ENCODE data around the gene SOS1.
"Not testable (repeated sequence)": the region's sequence is repeated elsewhere in the genome, so short reads cannot be mapped to it uniquely, and the experiment has no call there.

SOS1 gene

GRCh38 chr2:39144416-39144815 is 23.6 kb upstream of the SOS1 start:
- no peak for TF ChIP-seq CTCF (IDR thresholded peaks at IDR 0.05; ENCODE audit: control insufficient read depth, extremely low read depth, insufficient read depth)
- no peak for DNase-seq (ENCODE audit: low read depth)
- no peak overlapping the region for H3K4me3 ChIP-seq (ENCODE audit: low read depth, low read length)

- DNase-seq (ENCODE audit: low read depth) = no peak
- no peak for TF ChIP-seq CTCF (IDR thresholded peaks at IDR 0.05; ENCODE audit: control insufficient read depth, extremely low read depth, insufficient read depth)
- no peak overlapping the region for H3K4me3 ChIP-seq (ENCODE audit: low read depth, low read length)
Observed at GRCh38 chr2:39142904-39143605, 22.2 kb upstream of the SOS1 start.

- H3K4me3 ChIP-seq (ENCODE audit: low read depth, low read length) = no peak overlapping the region
- no peak for DNase-seq (ENCODE audit: low read depth)
- TF ChIP-seq CTCF (IDR thresholded peaks at IDR 0.05; ENCODE audit: control insufficient read depth, extremely low read depth, insufficient read depth) = no peak
Observed at GRCh38 chr2:39141334-39142271, 20.8 kb upstream of the SOS1 start.

DNA sequence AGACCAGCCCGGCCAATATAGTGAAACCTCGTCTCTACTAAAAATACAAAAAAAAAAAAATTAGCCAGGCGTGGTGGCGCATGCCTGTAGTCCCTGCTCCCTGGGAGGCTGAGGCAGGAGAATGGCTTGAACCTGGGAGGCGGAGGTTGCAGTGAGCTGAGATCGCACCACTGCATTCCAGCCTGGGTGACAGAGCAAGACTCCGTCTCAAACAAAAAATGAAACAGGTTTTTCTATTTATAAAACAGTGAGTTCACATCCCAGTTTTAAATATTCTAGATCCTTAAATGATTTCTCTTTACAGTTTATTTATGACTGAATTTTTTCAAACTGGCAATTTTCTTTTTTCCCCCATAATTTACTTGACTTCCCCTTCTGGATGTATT is 20.1 kb upstream of the SOS1 start:
- H3K4me3 ChIP-seq (ENCODE audit: low read depth, low read length); DNase-seq (ENCODE audit: low read depth): not testable (repeated sequence)

- no peak overlapping the region for H3K4me3 ChIP-seq (ENCODE audit: low read depth, low read length)
- no peak for TF ChIP-seq CTCF (IDR thresholded peaks at IDR 0.05; ENCODE audit: control insufficient read depth, extremely low read depth, insufficient read depth)
- no peak for DNase-seq (ENCODE audit: low read depth)
Observed at GRCh38 chr2:39140322-39140847, 19.5 kb upstream of the SOS1 start.

GRCh38 chr2:39139511-39140237 is 18.8 kb upstream of the SOS1 start:
- no peak for TF ChIP-seq CTCF (IDR thresholded peaks at IDR 0.05; ENCODE audit: control insufficient read depth, extremely low read depth, insufficient read depth)
- H3K4me3 ChIP-seq (ENCODE audit: low read depth, low read length) = no peak overlapping the region
- no peak for DNase-seq (ENCODE audit: low read depth)

- no peak for TF ChIP-seq CTCF (IDR thresholded peaks at IDR 0.05; ENCODE audit: control insufficient read depth, extremely low read depth, insufficient read depth)
- DNase-seq (ENCODE audit: low read depth) = no peak
- H3K4me3 ChIP-seq (ENCODE audit: low read depth, low read length) = no peak overlapping the region
Observed at GRCh38 chr2:39138837-39139211, 18.0 kb upstream of the SOS1 start.

GRCh38 chr2:39138187-39138836 is 17.5 kb upstream of the SOS1 start:
- DNase-seq (ENCODE audit: low read depth); H3K4me3 ChIP-seq (ENCODE audit: low read depth, low read length): not testable (repeated sequence)

All from LNCaP clone FGC (cell line).